B cell (primary cell): ENCODE data around the gene HOXA9. TPM values are rescaled to one million over a fixed set of nuclear protein-coding genes. Genes with fewer than 3 reads are reported as not detected.

Experiments used
- ATAC-seq: fragments of 200-7000 bp; cut with Tn5 transposase; one replicate; pipeline ENCODE4 v1.10.0; 2021; ENCODE audit warnings: low read depth, mild to moderate bottlenecking, moderate number of reproducible peaks, moderate library complexity
- CTCF ChIA-PET: fragments of 350-600 bp; sonication (Branson Sonifier 250); formaldehyde crosslinking; loops from one replicate; lab custom pipeline; 2021; ENCODE audit warnings: antibody characterized with exemption, inconsistent platforms; lab: Charles Lee
- POLR2A ChIA-PET: fragments of 350-600 bp; sonication (Branson Sonifier 250); formaldehyde crosslinking; loops from one replicate; lab custom pipeline; 2021; ENCODE audit warnings: antibody characterized with exemption; lab: Charles Lee
- DNase-seq: peaks from one replicate; pipeline ENCODE4 v3.0.0; 2013
- H2AFZ ChIP-seq: 2 replicates; pipeline ENCODE4 v1.6.1; 2012; ENCODE audit warnings: mild to moderate bottlenecking, low read depth, low read length; ENCODE audit not compliant: insufficient read depth, poor library complexity, severe bottlenecking
- H3K27ac ChIP-seq, 2 donors: 1 replicate in 1 of 2; 2 replicates in 1 of 2; pipeline ENCODE4 v1.5.1; 2012 to 2013; ENCODE audit warnings: low read length in 2 of 2, mild to moderate bottlenecking in 2 of 2, moderate library complexity in 1 of 2
- H3K27me3 ChIP-seq, 4 experiments: fragments of 200-600 bp in 1 of 4; sonication (generic) in 1 of 4; replicated peaks in 1 of 4; 1 replicate in 2 of 4; 2 replicates in 2 of 4; pipeline versions ENCODE4 v1.6.1 to v1.7.0; 2013 to 2016; ENCODE audit warnings: low read length in 3 of 4, mild to moderate bottlenecking in 2 of 4, mixed read lengths in 1 of 4, moderate library complexity in 1 of 4; ENCODE audit not compliant: insufficient read depth in 4 of 4, control insufficient read depth in 3 of 4; ENCODE audit errors: control extremely low read depth in 1 of 4
- H3K36me3 ChIP-seq, 2 experiments: replicated peaks in 1 of 2; 1 replicate in 1 of 2; 2 replicates in 1 of 2; pipeline versions ENCODE4 v1.6.1 to v1.7.1; 2013; ENCODE audit warnings: low read length in 1 of 2; ENCODE audit not compliant: insufficient read depth in 2 of 2, control insufficient read depth in 1 of 2; ENCODE audit errors: control extremely low read depth in 1 of 2, extremely low read depth in 1 of 2
- H3K4me1 ChIP-seq, 2 donors: fragments of 200-600 bp in 1 of 2; sonication (generic) in 1 of 2; 1 replicate in 1 of 2; 2 replicates in 1 of 2; pipeline versions ENCODE4 v1.5.1 to v1.6.1; 2013 to 2017; ENCODE audit warnings: low read length in 2 of 2; ENCODE audit not compliant: control insufficient read depth in 2 of 2, insufficient read depth in 2 of 2
- H3K4me2 ChIP-seq: replicated peaks from 2 replicates; pipeline ENCODE3; 2012; ENCODE audit warnings: mild to moderate bottlenecking, low read depth, low read length; ENCODE audit not compliant: poor library complexity, severe bottlenecking
- H3K4me3 ChIP-seq, 5 experiments: fragments of 200-600 bp in 1 of 5; sonication (generic) in 1 of 5; 1 replicate in 3 of 5; 2 replicates in 2 of 5; pipeline versions ENCODE4 v1.5.1 to v1.7.0; 2011 to 2016; ENCODE audit warnings: low read length in 4 of 5, mild to moderate bottlenecking in 4 of 5, low read depth in 2 of 5, control low read depth in 1 of 5, moderate library complexity in 1 of 5; ENCODE audit not compliant: insufficient read depth in 1 of 5; ENCODE audit errors: control extremely low read depth in 1 of 5, extremely low read depth in 1 of 5
- H3K79me2 ChIP-seq: fragments of 200-600 bp; sonication (generic); one replicate; pipeline ENCODE4 v1.6.0; 2016; ENCODE audit warnings: low read length; ENCODE audit not compliant: control insufficient read depth, insufficient read depth
- H3K9ac ChIP-seq: fragments of 200-600 bp; sonication (generic); 2 replicates; pipeline ENCODE4 v1.6.1; 2017; ENCODE audit warnings: mild to moderate bottlenecking, low read length, moderate library complexity
- H3K9me3 ChIP-seq, 3 donors: one replicate each; pipeline versions ENCODE4 v1.6.1 to v1.7.1; 2013; ENCODE audit warnings: low read length in 2 of 3; ENCODE audit not compliant: control insufficient read depth in 2 of 3, insufficient read depth in 1 of 3; ENCODE audit errors: control extremely low read depth in 1 of 3
- H4K20me1 ChIP-seq: 2 replicates; pipeline ENCODE4 v1.6.0; 2012; ENCODE audit warnings: mild to moderate bottlenecking, low read length; ENCODE audit not compliant: insufficient read depth, control insufficient read depth, poor library complexity, severe bottlenecking
- H3K27ac Mint-ChIP-seq: one replicate; pipeline ENCODE4 v1.8.0; 2021; ENCODE audit warnings: mixed read lengths
- H3K27me3 Mint-ChIP-seq: one replicate; pipeline ENCODE4 v1.8.0; 2021; ENCODE audit warnings: mixed read lengths
- H3K4me1 Mint-ChIP-seq: one replicate; pipeline ENCODE4 v1.8.0; 2021; ENCODE audit warnings: mixed read lengths
- H3K4me3 Mint-ChIP-seq: one replicate; pipeline ENCODE4 v1.8.0; 2021; ENCODE audit warnings: mixed read lengths
- H3K9me3 Mint-ChIP-seq: one replicate; pipeline ENCODE4 v1.8.0; 2022; ENCODE audit warnings: mixed read lengths; ENCODE audit not compliant: insufficient read depth
- EZH2 ChIP-seq: IDR thresholded peaks from 2 replicates; pipeline ENCODE4 v1.6.1; 2012; ENCODE audit warnings: borderline replicate concordance, low read depth, mild to moderate bottlenecking, moderate library complexity, low read length; ENCODE audit not compliant: insufficient read depth, poor library complexity, severe bottlenecking
- WGBS: methylation state at CpG from one replicate; pipeline ENCODE4 v1.1.5; 2013; ENCODE audit warnings: missing lambda C conversion rate; ENCODE audit not compliant: insufficient coverage; 5-methylcytosine and 5-hydroxymethylcytosine counted together
- intact Hi-C: fragments of 100-400 bp; cut with micrococcal nuclease; formaldehyde crosslinking; loops from one replicate; pipeline ENCODE4 v1.10.0; 2022
- polyA plus RNA-seq: library from polyadenylated mRNA; depleted of rRNA; stranded (reverse); fragments of >200 nt; gene quantifications from 2 replicates; pipeline ENCODE4 v1.2.3, GENCODE V29; 2012
- total RNA-seq, 2 donors: library from RNA; stranded (reverse); fragments of 120-200 nt in 1 of 2; gene quantifications; 1 replicate in 1 of 2; 2 replicates in 1 of 2; pipeline versions ENCODE4 v1.2.3 to v1.2.4, GENCODE V29; 2013 to 2022
- TF ChIP-seq, protein P1 (sequence below): fragments of 200-600 bp; IDR thresholded peaks from one replicate; pipeline ENCODE4 v1.8.0; 2022; ENCODE audit warnings: antibody characterized with exemption, mild to moderate bottlenecking

The HOXA9 gene
- total and polyA plus RNA-seq, 2 donors (not counting 1 experiment from before 2014, with no cell fraction given), result 0.07 TPM; not detected in 1

DNA sequence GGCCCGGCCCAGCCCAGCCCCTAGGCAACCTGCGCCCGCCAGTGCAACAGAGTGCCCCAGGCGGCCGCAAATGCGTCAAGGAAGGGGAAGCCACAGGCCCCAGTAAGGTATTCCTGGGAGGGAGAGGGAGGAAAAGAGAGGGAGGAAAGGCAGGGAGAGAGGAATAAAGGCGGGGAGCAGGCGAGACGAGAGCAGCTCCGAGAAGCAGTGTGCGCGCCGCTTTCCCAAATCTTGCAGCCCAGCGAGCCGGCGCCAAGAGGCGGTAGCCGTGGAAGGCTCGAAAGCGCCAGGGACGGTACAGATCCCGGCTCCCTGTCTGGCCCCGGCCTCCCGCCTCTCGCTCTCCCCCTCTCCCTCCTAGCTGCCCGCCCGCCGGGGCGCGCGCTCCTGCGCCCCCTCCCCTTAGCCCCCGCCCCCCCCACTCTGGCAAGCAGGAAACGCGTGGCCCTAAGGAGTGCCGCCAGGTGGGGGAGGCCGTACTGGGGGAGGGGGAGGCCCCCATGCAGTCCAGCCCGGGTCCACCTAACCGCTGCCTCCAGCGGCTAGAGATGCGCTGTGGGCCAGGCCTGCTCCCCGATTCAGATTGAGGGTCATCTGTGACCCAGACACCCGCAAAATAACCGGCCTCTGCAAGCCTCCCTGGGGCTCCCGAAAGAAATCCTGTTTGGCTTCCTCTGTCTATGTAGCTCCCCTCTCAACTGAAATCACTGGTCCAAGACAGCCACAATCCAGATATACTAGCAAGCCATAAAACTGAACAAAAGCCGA is 4.5 kb upstream of the HOXA9 start:
- no peak for ATAC-seq
- peaks cover 54 to 73% of the 10 kb centered on the region in 2 donors for H3K4me1 ChIP-seq
- peaks cover 0 to 84% (median 28%) of the 10 kb centered on the region in 3 donors for H3K9me3 ChIP-seq
- H3K27ac Mint-ChIP-seq, result peak overlapping the region; percentile 82
- H3K9me3 Mint-ChIP-seq, result no peaks in the 10 kb centered on the region
- no peak overlapping the region for H3K27ac ChIP-seq
- ChIA-PET POLR2A (no interaction called here), CTCF (interaction anchor here (1.0 to 2.8 kb wide), 3 partner anchors 9 to 20 kb away, joined by 3 to 10 read pairs (median 6); no protein-coding TSS in a partner anchor)
- TF ChIP-seq EZH2, result peak; percentile 69
- TF ChIP-seq, protein P1, sequence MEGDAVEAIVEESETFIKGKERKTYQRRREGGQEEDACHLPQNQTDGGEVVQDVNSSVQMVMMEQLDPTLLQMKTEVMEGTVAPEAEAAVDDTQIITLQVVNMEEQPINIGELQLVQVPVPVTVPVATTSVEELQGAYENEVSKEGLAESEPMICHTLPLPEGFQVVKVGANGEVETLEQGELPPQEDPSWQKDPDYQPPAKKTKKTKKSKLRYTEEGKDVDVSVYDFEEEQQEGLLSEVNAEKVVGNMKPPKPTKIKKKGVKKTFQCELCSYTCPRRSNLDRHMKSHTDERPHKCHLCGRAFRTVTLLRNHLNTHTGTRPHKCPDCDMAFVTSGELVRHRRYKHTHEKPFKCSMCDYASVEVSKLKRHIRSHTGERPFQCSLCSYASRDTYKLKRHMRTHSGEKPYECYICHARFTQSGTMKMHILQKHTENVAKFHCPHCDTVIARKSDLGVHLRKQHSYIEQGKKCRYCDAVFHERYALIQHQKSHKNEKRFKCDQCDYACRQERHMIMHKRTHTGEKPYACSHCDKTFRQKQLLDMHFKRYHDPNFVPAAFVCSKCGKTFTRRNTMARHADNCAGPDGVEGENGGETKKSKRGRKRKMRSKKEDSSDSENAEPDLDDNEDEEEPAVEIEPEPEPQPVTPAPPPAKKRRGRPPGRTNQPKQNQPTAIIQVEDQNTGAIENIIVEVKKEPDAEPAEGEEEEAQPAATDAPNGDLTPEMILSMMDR, result no peak
- 3% methylated on average over 35 of the region's 46 CpGs for WGBS
- H2AFZ ChIP-seq, result no peak overlapping the region
- peaks cover 52% of the 10 kb centered on the region for H3K27me3 Mint-ChIP-seq
- peak overlapping the region; percentile 14 for H3K4me2 ChIP-seq
- intact Hi-C loops, result loop anchor here (10.0 kb wide), 2 partner anchors 895 to 975 kb away; no protein-coding TSS in a partner anchor
- peaks cover 0 to 96% (median 79%) of the 10 kb centered on the region in 4 experiments for H3K27me3 ChIP-seq
- no peak overlapping the region for H3K9ac ChIP-seq
- H3K79me2 ChIP-seq, result no peaks in the 10 kb centered on the region
- DNase-seq, result peak; percentile 34
- H4K20me1 ChIP-seq, result peaks cover 12% of the 10 kb centered on the region
- peaks cover 19% of the 10 kb centered on the region for H3K4me1 Mint-ChIP-seq
- no peak overlapping the region for H3K4me3 Mint-ChIP-seq
- H3K4me3 ChIP-seq, result no peak overlapping the region
- H3K36me3 ChIP-seq, result no peaks in the 10 kb centered on the region
